Mammary epithelial cell (primary cell): ENCODE results near the gene PCCA.

Experiments
- CTCF ChIP-seq, 2 donors: IDR thresholded peaks in 1 of 2; conservative IDR thresholded peaks in 1 of 2; 2 replicates each; pipeline ENCODE4 v1.5.1; 2011 to 2012; ENCODE audit warnings: inconsistent platforms in 2 of 2, low read length in 2 of 2, mild to moderate bottlenecking in 2 of 2, control low read depth in 1 of 2, low read depth in 1 of 2; ENCODE audit not compliant: insufficient read depth in 1 of 2; ENCODE audit errors: extremely low read depth in 1 of 2
- EZH2 ChIP-seq: IDR thresholded peaks from 2 replicates; pipeline ENCODE4 v1.6.1; 2012; ENCODE audit warnings: low read length, inconsistent platforms, borderline replicate concordance

GRCh38 chr13:100214886-100215285 is 126.0 kb downstream of the PCCA start:
- TF ChIP-seq CTCF (conservative IDR thresholded peaks at IDR 0.05 in 1 of 2, IDR thresholded peaks at IDR 0.05 in 1 of 2; ENCODE audit: extremely low read depth in 1 of 2, insufficient read depth in 1 of 2, low read depth in 1 of 2, low read length in 2 of 2), result no peak
- no peak for TF ChIP-seq EZH2
